ENCODE results near the gene RBFOX2. TPM values are rescaled to one million over a fixed set of nuclear protein-coding genes. Genes with fewer than 3 reads are reported as not detected.
A peak's percentile ranks its signal among the peaks of the same experiment; 100 is the strongest.

Gene RBFOX2
- total and polyA plus RNA-seq, 4 donors = 14.2 to 53.6 (median 25.6) TPM

DNA sequence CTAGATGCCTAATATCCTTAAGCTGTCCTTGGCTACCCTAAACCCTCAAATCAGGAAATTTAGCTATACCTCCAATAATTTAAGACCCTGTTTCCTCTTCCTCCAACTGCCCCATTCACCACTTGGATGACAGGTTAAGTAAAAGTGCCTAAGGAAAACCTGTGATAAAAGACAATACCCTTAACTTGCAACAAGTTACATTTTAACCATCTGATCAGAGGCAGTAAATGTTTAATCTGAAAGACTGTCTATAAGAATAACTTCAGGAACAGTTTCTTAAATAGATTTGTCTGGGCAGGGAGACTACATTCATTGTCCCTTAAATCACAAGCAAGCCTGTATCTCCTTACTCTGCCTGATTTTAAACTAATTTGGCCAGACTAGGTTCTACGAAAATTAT is 181.8 kb downstream of the RBFOX2 start:
- DNase-seq (ENCODE audit: low spot score) = no peak
- H3K4me1 ChIP-seq (ENCODE audit: control insufficient read depth in 4 of 4, insufficient read depth in 4 of 4, low read length in 3 of 4) = peaks cover 4 to 12% (median 6%) of the 10 kb centered on the region in 4 donors

More for the DNA sequence above, 181.8 kb downstream of the RBFOX2 start:
- TF ChIP-seq, protein P1, sequence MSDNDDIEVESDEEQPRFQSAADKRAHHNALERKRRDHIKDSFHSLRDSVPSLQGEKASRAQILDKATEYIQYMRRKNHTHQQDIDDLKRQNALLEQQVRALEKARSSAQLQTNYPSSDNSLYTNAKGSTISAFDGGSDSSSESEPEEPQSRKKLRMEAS (IDR thresholded peaks at IDR 0.05) = no peak
- TF ChIP-seq HNF4A (conservative IDR thresholded peaks at IDR 0.05) (peak in 1 of 2 donors; percentile 15), FOXA1 (IDR thresholded peaks at IDR 0.05) (no peak), HNF4G (IDR thresholded peaks at IDR 0.05) (no peak), TAF1 (conservative IDR thresholded peaks at IDR 0.05) (no peak), EGR1 (IDR thresholded peaks at IDR 0.05; ENCODE audit: low read depth in 2 of 2) (no peak), GABPA (IDR thresholded peaks at IDR 0.05 in 1 of 2, conservative IDR thresholded peaks at IDR 0.05 in 1 of 2) (no peak), RAD21 (IDR thresholded peaks at IDR 0.05) (peak in 1 of 2 donors; percentile 10), RXRA (IDR thresholded peaks at IDR 0.05) (peak in 1 of 2 donors; percentile 4), NR2F2 (IDR thresholded peaks at IDR 0.05) (no peak), YY1 (IDR thresholded peaks at IDR 0.05) (no peak), JUND (IDR thresholded peaks at IDR 0.05) (no peak), FOXA2 (IDR thresholded peaks at IDR 0.05) (no peak), SP1 (IDR thresholded peaks at IDR 0.05) (no peak)
- TF ChIP-seq, protein P2, sequence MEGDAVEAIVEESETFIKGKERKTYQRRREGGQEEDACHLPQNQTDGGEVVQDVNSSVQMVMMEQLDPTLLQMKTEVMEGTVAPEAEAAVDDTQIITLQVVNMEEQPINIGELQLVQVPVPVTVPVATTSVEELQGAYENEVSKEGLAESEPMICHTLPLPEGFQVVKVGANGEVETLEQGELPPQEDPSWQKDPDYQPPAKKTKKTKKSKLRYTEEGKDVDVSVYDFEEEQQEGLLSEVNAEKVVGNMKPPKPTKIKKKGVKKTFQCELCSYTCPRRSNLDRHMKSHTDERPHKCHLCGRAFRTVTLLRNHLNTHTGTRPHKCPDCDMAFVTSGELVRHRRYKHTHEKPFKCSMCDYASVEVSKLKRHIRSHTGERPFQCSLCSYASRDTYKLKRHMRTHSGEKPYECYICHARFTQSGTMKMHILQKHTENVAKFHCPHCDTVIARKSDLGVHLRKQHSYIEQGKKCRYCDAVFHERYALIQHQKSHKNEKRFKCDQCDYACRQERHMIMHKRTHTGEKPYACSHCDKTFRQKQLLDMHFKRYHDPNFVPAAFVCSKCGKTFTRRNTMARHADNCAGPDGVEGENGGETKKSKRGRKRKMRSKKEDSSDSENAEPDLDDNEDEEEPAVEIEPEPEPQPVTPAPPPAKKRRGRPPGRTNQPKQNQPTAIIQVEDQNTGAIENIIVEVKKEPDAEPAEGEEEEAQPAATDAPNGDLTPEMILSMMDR (IDR thresholded peaks at IDR 0.05; ENCODE audit: low read depth, low read length, missing input control) = no peak
- TF ChIP-seq, protein P3, sequence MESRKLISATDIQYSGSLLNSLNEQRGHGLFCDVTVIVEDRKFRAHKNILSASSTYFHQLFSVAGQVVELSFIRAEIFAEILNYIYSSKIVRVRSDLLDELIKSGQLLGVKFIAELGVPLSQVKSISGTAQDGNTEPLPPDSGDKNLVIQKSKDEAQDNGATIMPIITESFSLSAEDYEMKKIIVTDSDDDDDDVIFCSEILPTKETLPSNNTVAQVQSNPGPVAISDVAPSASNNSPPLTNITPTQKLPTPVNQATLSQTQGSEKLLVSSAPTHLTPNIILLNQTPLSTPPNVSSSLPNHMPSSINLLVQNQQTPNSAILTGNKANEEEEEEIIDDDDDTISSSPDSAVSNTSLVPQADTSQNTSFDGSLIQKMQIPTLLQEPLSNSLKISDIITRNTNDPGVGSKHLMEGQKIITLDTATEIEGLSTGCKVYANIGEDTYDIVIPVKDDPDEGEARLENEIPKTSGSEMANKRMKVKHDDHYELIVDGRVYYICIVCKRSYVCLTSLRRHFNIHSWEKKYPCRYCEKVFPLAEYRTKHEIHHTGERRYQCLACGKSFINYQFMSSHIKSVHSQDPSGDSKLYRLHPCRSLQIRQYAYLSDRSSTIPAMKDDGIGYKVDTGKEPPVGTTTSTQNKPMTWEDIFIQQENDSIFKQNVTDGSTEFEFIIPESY (IDR thresholded peaks at IDR 0.05) = no peak
- TF ChIP-seq, protein P4, sequence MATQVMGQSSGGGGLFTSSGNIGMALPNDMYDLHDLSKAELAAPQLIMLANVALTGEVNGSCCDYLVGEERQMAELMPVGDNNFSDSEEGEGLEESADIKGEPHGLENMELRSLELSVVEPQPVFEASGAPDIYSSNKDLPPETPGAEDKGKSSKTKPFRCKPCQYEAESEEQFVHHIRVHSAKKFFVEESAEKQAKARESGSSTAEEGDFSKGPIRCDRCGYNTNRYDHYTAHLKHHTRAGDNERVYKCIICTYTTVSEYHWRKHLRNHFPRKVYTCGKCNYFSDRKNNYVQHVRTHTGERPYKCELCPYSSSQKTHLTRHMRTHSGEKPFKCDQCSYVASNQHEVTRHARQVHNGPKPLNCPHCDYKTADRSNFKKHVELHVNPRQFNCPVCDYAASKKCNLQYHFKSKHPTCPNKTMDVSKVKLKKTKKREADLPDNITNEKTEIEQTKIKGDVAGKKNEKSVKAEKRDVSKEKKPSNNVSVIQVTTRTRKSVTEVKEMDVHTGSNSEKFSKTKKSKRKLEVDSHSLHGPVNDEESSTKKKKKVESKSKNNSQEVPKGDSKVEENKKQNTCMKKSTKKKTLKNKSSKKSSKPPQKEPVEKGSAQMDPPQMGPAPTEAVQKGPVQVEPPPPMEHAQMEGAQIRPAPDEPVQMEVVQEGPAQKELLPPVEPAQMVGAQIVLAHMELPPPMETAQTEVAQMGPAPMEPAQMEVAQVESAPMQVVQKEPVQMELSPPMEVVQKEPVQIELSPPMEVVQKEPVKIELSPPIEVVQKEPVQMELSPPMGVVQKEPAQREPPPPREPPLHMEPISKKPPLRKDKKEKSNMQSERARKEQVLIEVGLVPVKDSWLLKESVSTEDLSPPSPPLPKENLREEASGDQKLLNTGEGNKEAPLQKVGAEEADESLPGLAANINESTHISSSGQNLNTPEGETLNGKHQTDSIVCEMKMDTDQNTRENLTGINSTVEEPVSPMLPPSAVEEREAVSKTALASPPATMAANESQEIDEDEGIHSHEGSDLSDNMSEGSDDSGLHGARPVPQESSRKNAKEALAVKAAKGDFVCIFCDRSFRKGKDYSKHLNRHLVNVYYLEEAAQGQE (IDR thresholded peaks at IDR 0.05) = no peak
- TF ChIP-seq, protein P5, sequence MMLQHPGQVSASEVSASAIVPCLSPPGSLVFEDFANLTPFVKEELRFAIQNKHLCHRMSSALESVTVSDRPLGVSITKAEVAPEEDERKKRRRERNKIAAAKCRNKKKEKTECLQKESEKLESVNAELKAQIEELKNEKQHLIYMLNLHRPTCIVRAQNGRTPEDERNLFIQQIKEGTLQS (IDR thresholded peaks at IDR 0.05) = no peak
- Histone ChIP-seq H3K4me3 (ENCODE audit: low read depth in 1 of 3, low read length in 3 of 3) (peak overlapping the region in 1 of 3 donors; percentile 23), H3K27me3 (ENCODE audit: control insufficient read depth in 4 of 4, insufficient read depth in 4 of 4, low read length in 3 of 4) (no peaks in the 10 kb centered on the region), H3K9ac (ENCODE audit: low read depth in 1 of 2, low read length in 2 of 2) (peak overlapping the region in 1 of 2 donors; percentile 13), H3K27ac (ENCODE audit: low read depth in 1 of 2, low read length in 2 of 2) (peak overlapping the region; percentile 12 to 38), H3K9me3 (ENCODE audit: control insufficient read depth in 4 of 4, low read length in 3 of 4) (no peaks in the 10 kb centered on the region), H3K36me3 (ENCODE audit: control insufficient read depth in 4 of 4, insufficient read depth in 3 of 4, low read depth in 1 of 4, low read length in 3 of 4) (no peaks in the 10 kb centered on the region)
- 26% methylated on average over 1 of the region's 1 CpG for WGBS
